HL-60 (cell line): ENCODE measurements around the gene GNAL.

Experiments used
- DNase-seq, 2 experiments: peaks; one replicate each; pipeline ENCODE4 v3.0.0-alpha.2; 2010 to 2020; ENCODE audit warnings: low read depth in 1 of 2, low spot score in 1 of 2
- H3K27ac ChIP-seq: fragments of 250-450 bp; sonication (Bioruptor Pico); replicated peaks from 2 replicates; pipeline ENCODE4 v1.5.1; 2020; ENCODE audit warnings: mild to moderate bottlenecking, moderate library complexity
- H3K27me3 ChIP-seq: fragments of 250-450 bp; sonication (Bioruptor Pico); 2 replicates; pipeline ENCODE4 v1.5.1; 2021; ENCODE audit warnings: mild to moderate bottlenecking, moderate library complexity; ENCODE audit not compliant: insufficient read depth, poor library complexity, severe bottlenecking
- H3K4me3 ChIP-seq: replicated peaks from 2 replicates; pipeline ENCODE4 v1.5.1; 2011; ENCODE audit warnings: mild to moderate bottlenecking, control low read depth, low read length; ENCODE audit not compliant: insufficient read depth
- GABPA ChIP-seq: IDR thresholded peaks from 2 replicates; pipeline ENCODE4 v1.6.1; 2012; ENCODE audit warnings: low read depth
- POLR2AphosphoS5 ChIP-seq: IDR thresholded peaks from 2 replicates; pipeline ENCODE4 v1.6.1; 2012; ENCODE audit warnings: low read depth
- SPI1 ChIP-seq: IDR thresholded peaks from 2 replicates; pipeline ENCODE4 v1.6.1; 2012; ENCODE audit warnings: low read depth, mild to moderate bottlenecking, borderline replicate concordance
- TF ChIP-seq, protein P1 (sequence below): IDR thresholded peaks from 2 replicates; pipeline ENCODE4 v1.6.1; 2012; ENCODE audit warnings: low read depth; ENCODE audit not compliant: insufficient replicate concordance
- TF ChIP-seq, protein P2 (sequence below): IDR thresholded peaks from one replicate; pipeline ENCODE4 v1.5.1; 2011; ENCODE audit warnings: low read length, control low read depth, inconsistent platforms; ENCODE audit not compliant: insufficient read depth

The GNAL gene

DNA sequence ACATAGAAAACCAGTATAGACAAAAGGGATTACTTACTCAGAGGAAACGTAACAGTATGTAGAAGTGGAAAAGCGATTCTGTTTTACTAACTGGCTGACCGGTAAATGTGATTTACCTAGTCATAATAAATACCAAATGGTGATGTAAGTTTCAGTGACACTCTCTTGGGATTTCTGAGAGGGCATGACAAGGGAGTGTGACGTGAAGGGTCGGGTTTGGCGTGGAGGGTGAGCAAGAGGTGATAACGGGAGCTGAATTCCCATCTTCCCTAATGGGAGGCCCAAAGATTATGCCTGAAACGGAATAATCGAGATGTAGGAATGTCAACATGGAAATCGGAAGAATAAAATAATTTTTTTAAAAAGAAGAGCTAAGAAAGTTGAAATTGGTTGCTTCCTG lies 12.7 kb upstream of the GNAL start:
- Histone ChIP-seq H3K27ac (no peak overlapping the region), H3K27me3 (peaks cover 16% of the 10 kb centered on the region), H3K4me3 (no peak overlapping the region)
- TF ChIP-seq POLR2AphosphoS5 = no peak
- TF ChIP-seq, protein P1, sequence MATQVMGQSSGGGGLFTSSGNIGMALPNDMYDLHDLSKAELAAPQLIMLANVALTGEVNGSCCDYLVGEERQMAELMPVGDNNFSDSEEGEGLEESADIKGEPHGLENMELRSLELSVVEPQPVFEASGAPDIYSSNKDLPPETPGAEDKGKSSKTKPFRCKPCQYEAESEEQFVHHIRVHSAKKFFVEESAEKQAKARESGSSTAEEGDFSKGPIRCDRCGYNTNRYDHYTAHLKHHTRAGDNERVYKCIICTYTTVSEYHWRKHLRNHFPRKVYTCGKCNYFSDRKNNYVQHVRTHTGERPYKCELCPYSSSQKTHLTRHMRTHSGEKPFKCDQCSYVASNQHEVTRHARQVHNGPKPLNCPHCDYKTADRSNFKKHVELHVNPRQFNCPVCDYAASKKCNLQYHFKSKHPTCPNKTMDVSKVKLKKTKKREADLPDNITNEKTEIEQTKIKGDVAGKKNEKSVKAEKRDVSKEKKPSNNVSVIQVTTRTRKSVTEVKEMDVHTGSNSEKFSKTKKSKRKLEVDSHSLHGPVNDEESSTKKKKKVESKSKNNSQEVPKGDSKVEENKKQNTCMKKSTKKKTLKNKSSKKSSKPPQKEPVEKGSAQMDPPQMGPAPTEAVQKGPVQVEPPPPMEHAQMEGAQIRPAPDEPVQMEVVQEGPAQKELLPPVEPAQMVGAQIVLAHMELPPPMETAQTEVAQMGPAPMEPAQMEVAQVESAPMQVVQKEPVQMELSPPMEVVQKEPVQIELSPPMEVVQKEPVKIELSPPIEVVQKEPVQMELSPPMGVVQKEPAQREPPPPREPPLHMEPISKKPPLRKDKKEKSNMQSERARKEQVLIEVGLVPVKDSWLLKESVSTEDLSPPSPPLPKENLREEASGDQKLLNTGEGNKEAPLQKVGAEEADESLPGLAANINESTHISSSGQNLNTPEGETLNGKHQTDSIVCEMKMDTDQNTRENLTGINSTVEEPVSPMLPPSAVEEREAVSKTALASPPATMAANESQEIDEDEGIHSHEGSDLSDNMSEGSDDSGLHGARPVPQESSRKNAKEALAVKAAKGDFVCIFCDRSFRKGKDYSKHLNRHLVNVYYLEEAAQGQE = no peak
- TF ChIP-seq GABPA = no peak
- TF ChIP-seq, protein P2, sequence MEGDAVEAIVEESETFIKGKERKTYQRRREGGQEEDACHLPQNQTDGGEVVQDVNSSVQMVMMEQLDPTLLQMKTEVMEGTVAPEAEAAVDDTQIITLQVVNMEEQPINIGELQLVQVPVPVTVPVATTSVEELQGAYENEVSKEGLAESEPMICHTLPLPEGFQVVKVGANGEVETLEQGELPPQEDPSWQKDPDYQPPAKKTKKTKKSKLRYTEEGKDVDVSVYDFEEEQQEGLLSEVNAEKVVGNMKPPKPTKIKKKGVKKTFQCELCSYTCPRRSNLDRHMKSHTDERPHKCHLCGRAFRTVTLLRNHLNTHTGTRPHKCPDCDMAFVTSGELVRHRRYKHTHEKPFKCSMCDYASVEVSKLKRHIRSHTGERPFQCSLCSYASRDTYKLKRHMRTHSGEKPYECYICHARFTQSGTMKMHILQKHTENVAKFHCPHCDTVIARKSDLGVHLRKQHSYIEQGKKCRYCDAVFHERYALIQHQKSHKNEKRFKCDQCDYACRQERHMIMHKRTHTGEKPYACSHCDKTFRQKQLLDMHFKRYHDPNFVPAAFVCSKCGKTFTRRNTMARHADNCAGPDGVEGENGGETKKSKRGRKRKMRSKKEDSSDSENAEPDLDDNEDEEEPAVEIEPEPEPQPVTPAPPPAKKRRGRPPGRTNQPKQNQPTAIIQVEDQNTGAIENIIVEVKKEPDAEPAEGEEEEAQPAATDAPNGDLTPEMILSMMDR = no peak
- no peak for TF ChIP-seq SPI1
- DNase-seq = no peak

DNA sequence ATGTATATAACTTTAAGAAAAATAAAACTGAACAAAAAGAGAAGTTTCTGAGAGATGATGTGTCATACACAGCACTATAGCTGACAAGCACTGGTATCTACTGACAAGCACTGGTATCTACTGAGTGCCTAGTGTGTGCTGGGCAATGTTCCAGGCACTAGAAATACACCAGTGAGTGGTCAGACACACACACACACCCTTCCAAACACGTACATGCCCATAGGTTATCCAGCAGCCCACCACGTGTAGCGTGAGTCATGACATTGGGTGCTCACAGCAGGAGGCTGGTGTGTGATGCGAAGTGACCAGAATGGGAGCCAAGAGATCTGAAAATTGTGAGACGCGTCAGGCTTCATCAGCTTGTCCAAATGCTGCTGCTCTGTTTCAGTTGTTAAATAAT lies 12.2 kb upstream of the GNAL start:
- Histone ChIP-seq H3K4me3 (no peak overlapping the region), H3K27me3 (peaks cover 17% of the 10 kb centered on the region), H3K27ac (no peak overlapping the region)
- DNase-seq = no peak
- TF ChIP-seq, protein P1 = no peak
- no peak for TF ChIP-seq POLR2AphosphoS5
- no peak for TF ChIP-seq SPI1
- TF ChIP-seq, protein P2 = no peak
- no peak for TF ChIP-seq GABPA

DNA sequence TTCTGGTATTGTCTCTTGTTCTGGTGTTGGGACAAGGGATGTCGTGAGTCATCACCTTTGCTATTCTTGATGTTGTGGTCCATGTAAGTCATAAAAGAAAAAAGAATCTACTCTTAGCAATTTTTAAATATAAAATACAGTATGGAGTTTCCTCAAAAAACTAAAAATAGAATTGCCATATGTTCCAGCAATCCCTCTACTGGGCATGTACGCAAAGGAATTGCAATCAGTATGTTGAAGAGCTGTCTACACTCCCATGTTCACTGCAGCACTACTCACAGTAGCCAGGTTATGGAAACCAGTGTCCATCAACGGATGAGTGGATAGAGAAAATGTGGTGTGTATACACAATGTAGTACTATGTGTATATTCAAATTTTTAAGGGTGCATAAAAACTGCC lies 10.9 kb upstream of the GNAL start:
- no peak for DNase-seq
- Histone ChIP-seq H3K27ac (no peak overlapping the region), H3K4me3 (no peak overlapping the region), H3K27me3 (peaks cover 29% of the 10 kb centered on the region)
- TF ChIP-seq POLR2AphosphoS5 = no peak
- TF ChIP-seq SPI1 = no peak
- TF ChIP-seq, protein P2 = no peak
- TF ChIP-seq, protein P1 = no peak
- no peak for TF ChIP-seq GABPA
